Mucosa of descending colon (tissue), 3 donors: ENCODE data around the gene ATG10. TPM values are rescaled to one million over a fixed set of nuclear protein-coding genes. Genes with fewer than 3 reads are reported as not detected.
"Not testable (repeated sequence)": the region's sequence is repeated elsewhere in the genome, so short reads cannot be mapped to it uniquely, and the experiment has no call there.

Experiments
- ATAC-seq: fragments of 200-7000 bp; cut with Tn5 transposase; one replicate; pipeline ENCODE4 v1.9.1; 2020; ENCODE audit warnings: mild to moderate bottlenecking, moderate library complexity
- DNase-seq, 3 donors: peaks; one replicate each; pipeline ENCODE4 v3.0.0-alpha.2; 2020
- H3K36me3 ChIP-seq: fragments of 200-600 bp; one replicate; pipeline ENCODE4 v1.8.0; 2021; ENCODE audit warnings: low read depth, mild to moderate bottlenecking
- H3K4me1 ChIP-seq: fragments of 200-600 bp; one replicate; pipeline ENCODE4 v1.8.0; 2021; ENCODE audit warnings: low read depth, mild to moderate bottlenecking
- H3K4me3 ChIP-seq: fragments of 200-600 bp; one replicate; pipeline ENCODE4 v1.8.0; 2021; ENCODE audit warnings: mild to moderate bottlenecking
- H3K9me3 ChIP-seq: fragments of 200-600 bp; one replicate; pipeline ENCODE4 v1.8.0; 2021; ENCODE audit warnings: mild to moderate bottlenecking
- intact Hi-C, 2 donors: fragments of 100-400 bp; cut with DNase I in 1 of 2; cut with micrococcal nuclease in 1 of 2; formaldehyde crosslinking; loops; one replicate each; pipeline versions ENCODE4 v1.11.0 to v1.11.1; 2022; cut with DNase I, micrococcal nuclease
- total RNA-seq, 3 donors: library from RNA; stranded (reverse); fragmentation: NEBNext Ultra II Directional in 2 of 3; extraction: Animal tissue kit (Norgen Biotek cat#: 25700) in 2 of 3; gene quantifications; one replicate each; pipeline versions ENCODE4 v1.2.1 to v1.2.4, GENCODE V29; 2021 to 2023
- TF ChIP-seq, protein P1 (sequence below): fragments of 200-600 bp; IDR thresholded peaks from one replicate; pipeline ENCODE4 v1.8.0; 2022; ENCODE audit warnings: antibody characterized with exemption, mild to moderate bottlenecking
- donor health status: DM: no; HTN: no; CAD: no; lungs with moderate emphysema.
- donor health status: DM: no; HTN: no; CAD: no.
- donor health status: DM: no; HTN: yes; CAD: no.

Gene ATG10
- total RNA-seq, 3 donors from 2014 or later = 5.9 to 8.8 (median 7.0) TPM

DNA sequence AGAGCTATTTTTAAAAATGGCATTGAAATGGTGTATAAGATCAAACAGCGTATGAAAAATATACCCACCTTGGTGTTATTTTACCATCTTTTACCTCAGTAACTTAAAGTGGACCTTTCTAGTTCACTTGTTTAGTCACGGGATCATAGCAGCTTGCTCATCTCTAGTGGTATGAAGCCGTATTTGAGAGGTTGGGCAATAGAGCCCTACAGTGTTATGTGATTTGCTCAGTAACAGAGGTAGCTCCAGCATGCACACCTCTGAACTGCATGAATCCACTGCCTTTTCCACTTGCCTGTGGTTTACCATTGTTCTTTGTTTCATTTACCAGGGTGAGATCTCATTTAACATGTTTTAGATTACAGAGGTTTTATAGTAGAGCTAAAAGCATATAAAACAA, 134.4 kb downstream of the ATG10 start:
- Histone ChIP-seq H3K4me3 (no peak overlapping the region), H3K36me3 (no peaks in the 10 kb centered on the region), H3K9me3 (no peaks in the 10 kb centered on the region), H3K4me1 (no peaks in the 10 kb centered on the region)
- DNase-seq (no peak), ATAC-seq (no peak)
- TF ChIP-seq, protein P1, sequence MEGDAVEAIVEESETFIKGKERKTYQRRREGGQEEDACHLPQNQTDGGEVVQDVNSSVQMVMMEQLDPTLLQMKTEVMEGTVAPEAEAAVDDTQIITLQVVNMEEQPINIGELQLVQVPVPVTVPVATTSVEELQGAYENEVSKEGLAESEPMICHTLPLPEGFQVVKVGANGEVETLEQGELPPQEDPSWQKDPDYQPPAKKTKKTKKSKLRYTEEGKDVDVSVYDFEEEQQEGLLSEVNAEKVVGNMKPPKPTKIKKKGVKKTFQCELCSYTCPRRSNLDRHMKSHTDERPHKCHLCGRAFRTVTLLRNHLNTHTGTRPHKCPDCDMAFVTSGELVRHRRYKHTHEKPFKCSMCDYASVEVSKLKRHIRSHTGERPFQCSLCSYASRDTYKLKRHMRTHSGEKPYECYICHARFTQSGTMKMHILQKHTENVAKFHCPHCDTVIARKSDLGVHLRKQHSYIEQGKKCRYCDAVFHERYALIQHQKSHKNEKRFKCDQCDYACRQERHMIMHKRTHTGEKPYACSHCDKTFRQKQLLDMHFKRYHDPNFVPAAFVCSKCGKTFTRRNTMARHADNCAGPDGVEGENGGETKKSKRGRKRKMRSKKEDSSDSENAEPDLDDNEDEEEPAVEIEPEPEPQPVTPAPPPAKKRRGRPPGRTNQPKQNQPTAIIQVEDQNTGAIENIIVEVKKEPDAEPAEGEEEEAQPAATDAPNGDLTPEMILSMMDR = no peak
- intact Hi-C loops = no loop called here

DNA sequence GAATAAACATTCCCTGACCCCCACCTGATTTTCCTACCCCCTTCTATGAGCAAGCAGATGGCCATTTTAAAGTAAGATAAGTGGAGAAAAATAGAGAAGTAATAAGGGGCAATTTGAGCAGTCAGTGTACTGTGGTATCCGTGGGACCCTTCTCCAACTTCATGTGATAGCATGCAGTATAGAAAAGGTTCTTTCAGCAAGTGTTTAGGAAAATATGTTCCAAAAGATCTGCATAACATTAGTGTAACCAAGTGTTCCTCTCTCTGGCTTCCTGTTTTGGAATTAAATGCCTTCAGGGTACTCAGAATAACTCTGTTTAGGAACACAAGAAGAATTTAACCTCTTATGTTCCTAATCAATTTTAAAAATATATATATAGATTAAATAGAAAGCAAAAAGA, 134.9 kb downstream of the ATG10 start:
- Histone ChIP-seq H3K9me3 (no peaks in the 10 kb centered on the region), H3K4me3 (no peak overlapping the region), H3K4me1 (no peaks in the 10 kb centered on the region), H3K36me3 (no peaks in the 10 kb centered on the region)
- intact Hi-C loops = no loop called here
- DNase-seq (no peak), ATAC-seq (no peak)
- TF ChIP-seq, protein P1 = no peak

DNA sequence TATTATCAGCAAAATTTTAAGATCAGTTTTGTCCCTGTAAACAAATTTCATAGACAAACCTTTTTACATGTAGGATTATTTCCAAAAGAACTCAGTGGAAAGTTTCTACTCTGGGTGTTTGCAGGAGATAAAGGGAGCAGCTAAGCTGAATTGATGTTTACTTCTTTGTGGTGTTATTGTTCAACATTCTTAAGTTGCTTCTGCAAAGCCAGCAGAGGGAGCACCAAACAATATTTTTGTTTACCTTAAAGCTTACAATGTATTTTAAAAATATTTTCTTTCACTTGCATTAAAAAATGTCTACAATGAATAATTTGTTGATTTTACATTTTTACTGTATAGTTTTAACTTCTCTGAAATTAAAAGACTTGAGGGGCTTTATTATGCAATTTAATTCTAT, 135.4 kb downstream of the ATG10 start:
- TF ChIP-seq, protein P1 = no peak
- Histone ChIP-seq H3K4me1 (no peaks in the 10 kb centered on the region), H3K4me3 (no peak overlapping the region), H3K9me3 (no peaks in the 10 kb centered on the region), H3K36me3 (no peaks in the 10 kb centered on the region)
- intact Hi-C loops = no loop called here
- ATAC-seq (no peak), DNase-seq (no peak)

DNA sequence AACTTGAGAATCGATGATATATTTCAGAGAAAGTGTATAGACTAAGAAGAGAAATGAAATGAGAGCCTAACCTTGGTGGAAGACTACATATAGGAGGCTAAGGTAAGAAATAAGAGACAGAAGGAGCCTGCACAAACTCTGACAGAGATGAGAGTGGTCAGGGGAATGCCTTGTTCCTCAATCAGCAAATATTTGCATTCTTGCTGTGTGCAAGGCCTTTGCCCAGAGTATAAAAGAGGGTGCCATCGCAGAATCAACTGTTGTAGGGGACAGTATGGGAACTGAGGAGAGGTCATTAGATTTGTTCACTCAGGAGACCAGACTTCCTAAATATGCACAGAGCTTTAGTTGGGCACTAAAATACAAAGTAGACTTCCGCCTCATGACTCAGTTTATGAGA, 137.2 kb downstream of the ATG10 start:
- no peaks in the 10 kb centered on the region for H3K4me1 ChIP-seq
- H3K4me3 ChIP-seq = no peak overlapping the region
- TF ChIP-seq, protein P1 = no peak
- ATAC-seq = no peak
- no peak for DNase-seq
- H3K36me3 ChIP-seq = no peaks in the 10 kb centered on the region
- intact Hi-C loops = no loop called here
- no peaks in the 10 kb centered on the region for H3K9me3 ChIP-seq

DNA sequence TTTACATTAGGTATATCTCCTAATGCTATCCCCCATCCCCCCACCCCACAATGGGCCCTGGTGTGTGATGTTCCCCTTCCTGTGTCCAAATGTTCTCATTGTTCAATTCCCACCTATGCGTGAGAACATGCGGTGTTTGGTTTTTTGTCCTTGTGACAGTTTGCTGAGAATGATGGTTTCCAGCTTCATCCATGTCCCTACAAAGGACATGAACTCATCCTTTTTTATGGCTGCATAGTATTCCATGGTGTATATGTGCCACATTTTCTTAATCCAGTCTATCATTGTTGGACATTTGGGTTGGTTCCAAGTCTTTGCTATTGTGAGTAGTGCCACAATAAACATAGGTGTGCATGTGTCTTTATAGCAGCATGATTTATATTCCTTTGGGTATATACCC, 138.1 kb downstream of the ATG10 start:
- ATAC-seq, H3K4me1 ChIP-seq, intact Hi-C loops, H3K4me3 ChIP-seq, H3K9me3 ChIP-seq, H3K36me3 ChIP-seq, DNase-seq: not testable (repeated sequence)

DNA sequence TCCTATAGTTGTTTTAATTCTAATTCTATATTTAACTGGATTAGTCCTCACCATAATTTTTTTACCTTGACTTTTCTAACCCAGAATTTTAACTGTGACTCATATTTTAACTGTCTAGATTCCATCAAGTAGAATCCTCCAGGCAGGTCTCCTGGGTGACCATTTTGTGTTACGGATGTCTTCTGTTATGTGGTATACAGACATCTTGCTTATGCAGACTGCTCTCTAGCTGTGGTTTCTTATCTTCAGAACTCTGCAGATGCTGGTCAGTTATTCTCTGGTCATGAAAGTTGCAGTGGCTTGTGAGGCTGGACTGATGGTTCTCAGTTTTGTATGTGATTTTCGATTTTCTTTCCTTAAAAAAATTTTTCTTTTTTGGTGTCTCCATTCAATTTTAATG, 139.4 kb downstream of the ATG10 start:
- no peaks in the 10 kb centered on the region for H3K9me3 ChIP-seq
- no peaks in the 10 kb centered on the region for H3K4me1 ChIP-seq
- TF ChIP-seq, protein P1 = no peak
- DNase-seq (no peak), ATAC-seq (no peak)
- intact Hi-C loops = no loop called here
- no peaks in the 10 kb centered on the region for H3K36me3 ChIP-seq
- no peak overlapping the region for H3K4me3 ChIP-seq
